Kidney (tissue), 14 donors: Measurements from ENCODE around the gene CD40. TPM values are rescaled to one million over a fixed set of nuclear protein-coding genes. Genes with fewer than 3 reads are reported as not detected.

Experiments
- DNase-seq, 5 donors: peaks; one replicate each; pipeline ENCODE4 v3.0.0-alpha.2; 2013 to 2020
- FAIRE-seq: peaks from 2 replicates; lab custom pipeline; 2012; peaks lifted over from hg19 to GRCh38; lab: Jason Lieb, UNC
- H3K27ac ChIP-seq, 2 donors: one replicate each; pipeline ENCODE4 v1.7.0; 2013; ENCODE audit warnings: low read depth in 2 of 2, low read length in 2 of 2, inconsistent platforms in 1 of 2
- H3K27me3 ChIP-seq: one replicate; pipeline ENCODE4 v1.7.1; 2013; ENCODE audit warnings: low read length, inconsistent platforms; ENCODE audit not compliant: control insufficient read depth, insufficient read depth
- H3K36me3 ChIP-seq, 3 donors: one replicate each; pipeline versions ENCODE4 v1.7.0 to v1.7.1; 2013; ENCODE audit warnings: low read length in 3 of 3, control low read depth in 1 of 3, inconsistent platforms in 1 of 3; ENCODE audit not compliant: insufficient read depth in 3 of 3, control insufficient read depth in 2 of 3
- H3K4me1 ChIP-seq, 3 donors: one replicate each; pipeline versions ENCODE4 v1.7.0 to v1.7.1; 2013; ENCODE audit warnings: low read length in 3 of 3, inconsistent platforms in 1 of 3, low read depth in 1 of 3; ENCODE audit not compliant: control insufficient read depth in 2 of 3, insufficient read depth in 2 of 3
- H3K4me3 ChIP-seq, 3 donors: one replicate each; pipeline versions ENCODE4 v1.7.0 to v1.8.1; 2013; ENCODE audit warnings: low read length in 3 of 3, control low read depth in 1 of 3, inconsistent platforms in 1 of 3
- H3K9ac ChIP-seq, 3 donors: one replicate each; pipeline versions ENCODE4 v1.7.0 to v1.7.1; 2013; ENCODE audit warnings: low read length in 3 of 3, control low read depth in 1 of 3, inconsistent platforms in 1 of 3
- H3K9me3 ChIP-seq, 3 donors: one replicate each; pipeline versions ENCODE4 v1.7.0 to v1.7.1; 2013; ENCODE audit warnings: low read length in 3 of 3, control low read depth in 1 of 3, inconsistent platforms in 1 of 3; ENCODE audit not compliant: control insufficient read depth in 2 of 3, insufficient read depth in 1 of 3
- CTCF ChIP-seq: IDR thresholded peaks from 3 replicates; pipeline ENCODE4 v1.5.1; 2012; ENCODE audit warnings: mild to moderate bottlenecking, moderate library complexity, borderline replicate concordance; ENCODE audit not compliant: insufficient read depth; ENCODE audit errors: extremely low read depth
- intact Hi-C: fragments of 100-400 bp; cut with DNase I; formaldehyde crosslinking; loops from one replicate; pipeline ENCODE4 v1.11.1; 2022
- polyA plus RNA-seq: library from polyadenylated mRNA; stranded (reverse); fragments of 350-450 nt; fragmentation: Illumina TruSeq; extraction: RNeasy Lipid Tissue Mini Kit (QIAGEN cat#74804); gene quantifications from one replicate; pipeline ENCODE4 v1.2.3, GENCODE V29; 2014; ENCODE audit warnings: low read depth, low replicate concordance; ENCODE audit not compliant: insufficient read depth
- total RNA-seq: library from RNA; stranded (reverse); fragmentation: NEBNext Ultra II Directional; extraction: Animal tissue kit (Norgen Biotek cat#: 25700); gene quantifications from one replicate; pipeline ENCODE4 v1.2.1, GENCODE V29; 2021
- donor health status: control.
- donor health status: control.
- donor health status: control.
- donor health status: control.
- donor health status: control.
- donor health status: DM: yes; HTN: yes; CAD: no.
- donor health status: Normal renal cell carcinoma (clear cell type).

The CD40 gene
- total and polyA plus RNA-seq, 2 donors from 2014 or later, result 15.7 to 25.2 TPM

GRCh38 chr20:46158476-46158987, 40.4 kb downstream of the CD40 start:
- Histone ChIP-seq H3K4me3 (no peak overlapping the region), H3K9ac (no peak overlapping the region), H3K4me1 (no peaks in the 10 kb centered on the region), H3K9me3 (no peaks in the 10 kb centered on the region), H3K27ac (no peak overlapping the region), H3K36me3 (no peaks in the 10 kb centered on the region), H3K27me3 (no peaks in the 10 kb centered on the region)
- intact Hi-C loops, result no loop called here
- no peak for TF ChIP-seq CTCF
- DNase-seq (no peak), FAIRE-seq (no peak)

- no peak for TF ChIP-seq CTCF
- intact Hi-C loops, result no loop called here
Observed at GRCh38 chr20:46159101-46159897, 41.2 kb downstream of the CD40 start.

GRCh38 chr20:46160661-46161060, 42.5 kb downstream of the CD40 start:
- H3K27me3 ChIP-seq, result no peaks in the 10 kb centered on the region

More at GRCh38 chr20:46159101-46159897, 41.2 kb downstream of the CD40 start:
- no peak overlapping the region for H3K4me3 ChIP-seq
- no peaks in the 10 kb centered on the region for H3K9me3 ChIP-seq
- FAIRE-seq, result no peak
- H3K4me1 ChIP-seq, result no peaks in the 10 kb centered on the region
- H3K36me3 ChIP-seq, result no peaks in the 10 kb centered on the region
- no peak for DNase-seq
- no peaks in the 10 kb centered on the region for H3K27me3 ChIP-seq
- no peak overlapping the region for H3K9ac ChIP-seq
- H3K27ac ChIP-seq, result no peak overlapping the region

More at GRCh38 chr20:46160661-46161060, 42.5 kb downstream of the CD40 start:
- intact Hi-C loops, result no loop called here
- Histone ChIP-seq H3K9ac (no peak overlapping the region), H3K4me3 (no peak overlapping the region), H3K9me3 (no peaks in the 10 kb centered on the region), H3K4me1 (no peaks in the 10 kb centered on the region), H3K27ac (no peak overlapping the region), H3K36me3 (no peaks in the 10 kb centered on the region)
- DNase-seq (no peak), FAIRE-seq (no peak)
- no peak for TF ChIP-seq CTCF
